ENCODE data around the gene TSGA10IP. TPM values are rescaled to one million over a fixed set of nuclear protein-coding genes. Genes with fewer than 3 reads are reported as not detected.

The TSGA10IP gene
- total and polyA plus RNA-seq, 4 donors: 0.07 to 0.34 (median 0.27) TPM

DNA sequence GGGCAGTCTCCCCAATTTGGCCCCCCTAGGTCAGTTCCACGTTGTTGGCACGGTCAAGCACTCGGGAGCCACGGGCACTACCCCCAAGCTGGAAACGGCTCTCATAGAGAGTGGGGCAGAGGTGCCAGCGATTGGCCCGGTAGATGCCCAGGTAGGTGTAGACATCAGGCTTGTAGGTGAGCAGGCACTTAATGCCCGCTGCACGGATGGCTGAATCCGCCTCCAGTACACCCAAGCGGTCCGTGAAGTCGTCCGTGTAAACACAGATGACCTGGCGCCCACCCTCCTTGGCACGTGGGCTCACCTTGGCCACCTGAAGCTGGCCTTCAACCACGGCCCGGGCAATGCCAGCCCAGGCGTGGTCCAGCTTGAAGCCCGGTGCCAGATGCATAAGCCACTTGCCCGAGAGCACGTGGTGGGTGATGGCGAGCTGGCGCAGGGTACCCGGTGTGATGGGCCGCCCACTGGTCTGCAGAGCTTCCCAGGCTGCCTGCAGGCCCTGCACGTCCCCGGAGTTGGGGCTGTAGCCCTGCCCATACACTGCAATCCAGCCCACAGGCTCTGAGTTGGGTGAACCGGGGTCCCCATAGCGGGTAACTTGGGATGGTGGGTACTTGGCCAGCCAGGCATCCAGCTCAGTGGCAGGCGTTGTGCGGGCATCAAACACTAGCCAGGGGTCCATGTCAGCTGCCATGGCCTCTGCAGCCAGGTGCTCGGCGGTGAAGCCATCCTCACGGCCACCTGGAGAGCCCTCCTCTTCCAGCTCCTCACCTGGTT, 27.7 kb upstream of the TSGA10IP start:
- Histone ChIP-seq H3K4me3 (peak overlapping the region; percentile 93), H3K9ac (ENCODE audit: insufficient read depth in 1 of 2, low read length in 2 of 2) (peak overlapping the region in 1 of 2 donors; percentile 96), H3K27me3 (ENCODE audit: control insufficient read depth in 3 of 3, insufficient read depth in 3 of 3, low read length in 2 of 3) (no peaks in the 10 kb centered on the region), H3K9me3 (ENCODE audit: control insufficient read depth in 4 of 4, insufficient read depth in 3 of 4, low read length in 3 of 4) (no peaks in the 10 kb centered on the region), H3K4me1 (ENCODE audit: control insufficient read depth in 5 of 5, insufficient read depth in 5 of 5, low read length in 5 of 5) (peaks cover 9 to 41% (median 18%) of the 10 kb centered on the region in 5 donors), H3K27ac (ENCODE audit: low read depth in 1 of 2, low read length in 1 of 2) (peak overlapping the region; percentile 90 to 95), H3K36me3 (ENCODE audit: control insufficient read depth in 4 of 4, insufficient read depth in 4 of 4, low read length in 4 of 4) (peaks cover 0 to 23% (median 9%) of the 10 kb centered on the region in 4 donors)
- ATAC-seq (ENCODE audit: insufficient read depth, low FRiP score) (no peak), DNase-seq (no peak)
- TF ChIP-seq, protein P1, sequence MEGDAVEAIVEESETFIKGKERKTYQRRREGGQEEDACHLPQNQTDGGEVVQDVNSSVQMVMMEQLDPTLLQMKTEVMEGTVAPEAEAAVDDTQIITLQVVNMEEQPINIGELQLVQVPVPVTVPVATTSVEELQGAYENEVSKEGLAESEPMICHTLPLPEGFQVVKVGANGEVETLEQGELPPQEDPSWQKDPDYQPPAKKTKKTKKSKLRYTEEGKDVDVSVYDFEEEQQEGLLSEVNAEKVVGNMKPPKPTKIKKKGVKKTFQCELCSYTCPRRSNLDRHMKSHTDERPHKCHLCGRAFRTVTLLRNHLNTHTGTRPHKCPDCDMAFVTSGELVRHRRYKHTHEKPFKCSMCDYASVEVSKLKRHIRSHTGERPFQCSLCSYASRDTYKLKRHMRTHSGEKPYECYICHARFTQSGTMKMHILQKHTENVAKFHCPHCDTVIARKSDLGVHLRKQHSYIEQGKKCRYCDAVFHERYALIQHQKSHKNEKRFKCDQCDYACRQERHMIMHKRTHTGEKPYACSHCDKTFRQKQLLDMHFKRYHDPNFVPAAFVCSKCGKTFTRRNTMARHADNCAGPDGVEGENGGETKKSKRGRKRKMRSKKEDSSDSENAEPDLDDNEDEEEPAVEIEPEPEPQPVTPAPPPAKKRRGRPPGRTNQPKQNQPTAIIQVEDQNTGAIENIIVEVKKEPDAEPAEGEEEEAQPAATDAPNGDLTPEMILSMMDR (IDR thresholded peaks at IDR 0.05; ENCODE audit: control extremely low read depth, extremely low read depth): no peak
- 84 to 90% methylated on average over 35 of the region's 35 CpGs for WGBS, 2 donors

DNA sequence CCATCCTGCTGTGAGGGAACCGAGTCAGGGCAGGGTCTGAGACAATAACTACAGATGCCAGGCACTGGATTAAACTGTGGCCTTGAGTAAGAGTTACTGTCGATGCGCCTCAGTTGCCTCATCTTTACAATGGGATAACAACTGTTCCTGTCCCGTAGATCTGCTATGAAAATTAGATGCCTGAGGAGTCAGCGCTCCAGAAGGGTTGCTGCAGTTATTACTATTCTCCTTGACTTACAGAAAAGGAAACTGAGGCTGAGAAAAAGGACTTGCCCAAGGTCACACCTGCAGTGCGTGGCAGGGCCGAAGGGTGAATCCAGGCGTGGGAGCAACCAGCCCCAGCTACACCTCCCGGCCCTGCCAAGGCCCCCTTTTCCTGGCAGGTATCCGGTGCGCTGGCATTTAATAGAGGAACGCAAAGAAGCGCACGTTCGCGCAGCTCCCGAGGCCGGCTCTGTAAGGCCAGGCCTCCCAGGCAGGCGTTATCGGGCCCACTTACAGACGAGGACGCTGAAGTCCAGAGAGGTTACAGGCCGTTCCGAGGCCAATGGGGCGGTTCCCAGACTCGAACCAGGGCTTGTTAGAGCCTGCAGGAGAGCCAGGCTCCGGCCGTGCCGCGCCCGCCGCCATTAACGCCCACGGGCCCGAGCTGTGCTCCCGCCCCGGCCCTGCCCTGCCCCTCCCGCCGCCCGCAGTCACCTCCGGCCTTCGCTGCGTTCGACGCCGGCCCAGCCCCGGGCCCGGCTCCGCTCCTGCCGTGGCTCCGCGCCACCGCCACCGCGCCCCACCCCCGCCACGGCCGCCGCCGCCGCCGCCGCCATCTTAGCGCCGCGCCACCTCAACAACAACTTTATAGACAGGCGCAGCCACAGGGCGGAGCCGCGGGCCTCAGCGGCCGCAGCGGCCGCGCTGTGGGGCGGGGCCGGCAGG, 26.8 kb upstream of the TSGA10IP start, which contains the start of gene C11orf68:
Gene C11orf68, minus strand, starts transcription at position 852 of the 930 bp plus-strand sequence. Its CDS starts 31 bp downstream, at position 821.
- Histone ChIP-seq H3K9ac (ENCODE audit: insufficient read depth in 1 of 2, low read length in 2 of 2) (peak within 1 kb of the TSS; percentile 74 to 96), H3K4me1 (ENCODE audit: control insufficient read depth in 5 of 5, insufficient read depth in 5 of 5, low read length in 5 of 5) (peaks cover 9 to 41% (median 18%) of the 10 kb centered on the region in 5 donors), H3K27ac (ENCODE audit: low read depth in 1 of 2, low read length in 1 of 2) (peak within 1 kb of the TSS; percentile 90 to 95), H3K27me3 (ENCODE audit: control insufficient read depth in 3 of 3, insufficient read depth in 3 of 3, low read length in 2 of 3) (no peaks in the 10 kb centered on the region), H3K9me3 (ENCODE audit: control insufficient read depth in 4 of 4, insufficient read depth in 3 of 4, low read length in 3 of 4) (no peaks in the 10 kb centered on the region), H3K4me3 (peak within 1 kb of the TSS; percentile 93), H3K36me3 (ENCODE audit: control insufficient read depth in 4 of 4, insufficient read depth in 4 of 4, low read length in 4 of 4) (peaks cover 0 to 31% (median 12%) of the 10 kb centered on the region in 4 donors)
- ATAC-seq (ENCODE audit: insufficient read depth, low FRiP score): no peak
- DNase-seq: peak in 1 of 3 donors; percentile 30
- TF ChIP-seq, protein P1 (IDR thresholded peaks at IDR 0.05; ENCODE audit: control extremely low read depth, extremely low read depth): no peak
- WGBS, 2 donors: 3 to 6% methylated on average over 52 to 77 of the region's 77 CpGs

DNA sequence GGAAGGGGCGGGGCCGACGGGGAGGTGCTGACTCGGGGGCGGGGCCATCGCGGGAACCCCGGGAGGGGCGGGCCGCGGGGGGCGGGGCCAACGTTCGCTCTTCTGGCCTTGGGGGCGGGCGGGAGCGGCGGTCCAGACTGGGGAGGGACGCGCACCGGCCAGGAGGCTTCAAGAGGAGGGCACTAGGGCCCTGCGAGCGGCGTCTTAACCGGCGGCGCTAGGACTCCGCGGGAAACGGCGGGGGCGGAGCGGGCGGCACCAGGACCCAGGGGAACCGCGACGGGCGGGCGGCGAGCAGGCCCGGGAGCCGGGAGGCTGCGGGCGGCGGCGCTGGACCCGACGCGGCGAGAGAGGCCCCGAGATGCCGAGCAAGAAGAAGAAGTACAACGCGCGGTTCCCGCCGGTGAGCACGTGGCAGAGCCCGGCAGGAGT, 26.1 kb upstream of the TSGA10IP start, which contains the start of gene DRAP1:
Gene DRAP1, plus strand, starts transcription at position 286 of the 432 bp plus-strand sequence. Its CDS starts 76 bp downstream, at position 362.
- no peaks in the 10 kb centered on the region for H3K27me3 ChIP-seq (ENCODE audit: control insufficient read depth in 3 of 3, insufficient read depth in 3 of 3, low read length in 2 of 3)
- H3K36me3 ChIP-seq (ENCODE audit: control insufficient read depth in 4 of 4, insufficient read depth in 4 of 4, low read length in 4 of 4): peaks cover 0 to 31% (median 13%) of the 10 kb centered on the region in 4 donors
- H3K4me3 ChIP-seq: peak within 1 kb of the TSS; percentile 93
- DNase-seq: peak; percentile 98 to 100 (median 99)
- WGBS, 2 donors: 1% methylated on average over 31 to 59 of the region's 59 CpGs
- H3K9ac ChIP-seq (ENCODE audit: insufficient read depth in 1 of 2, low read length in 2 of 2): peak within 1 kb of the TSS; percentile 74 to 96
- H3K4me1 ChIP-seq (ENCODE audit: control insufficient read depth in 5 of 5, insufficient read depth in 5 of 5, low read length in 5 of 5): peaks cover 9 to 41% (median 18%) of the 10 kb centered on the region in 5 donors
- no peaks in the 10 kb centered on the region for H3K9me3 ChIP-seq (ENCODE audit: control insufficient read depth in 4 of 4, insufficient read depth in 3 of 4, low read length in 3 of 4)
- peak within 1 kb of the TSS; percentile 90 to 95 for H3K27ac ChIP-seq (ENCODE audit: low read depth in 1 of 2, low read length in 1 of 2)
- peak; percentile 92 for ATAC-seq (ENCODE audit: insufficient read depth, low FRiP score)
- TF ChIP-seq, protein P1 (IDR thresholded peaks at IDR 0.05; ENCODE audit: control extremely low read depth, extremely low read depth): peak; percentile 19

Measured in lung (tissue), 12 donors.